ENCODE data around the gene SLC5A8.
"Not testable (repeated sequence)": the region's sequence is repeated elsewhere in the genome, so short reads cannot be mapped to it uniquely, and the experiment has no call there.

- TF ChIP-seq POLR2A, POLR2AphosphoS5, POU2F2 (IDR thresholded peaks at IDR 0.05; ENCODE audit: low read depth, low read length): not testable (repeated sequence)
Observed at GRCh38 chr12:101145777-101146431, 64.1 kb downstream of the SLC5A8 start.

All from GM12891 (cell line).